Astrocyte of the hippocampus (primary cell): ENCODE measurements around the gene CPN1.
A peak's percentile ranks its signal among the peaks of the same experiment; 100 is the strongest.

Source experiments
- DNase-seq: peaks from one replicate; pipeline ENCODE4 v3.0.0; 2011; ENCODE audit warnings: low read depth, low spot score

The CPN1 gene

DNA sequence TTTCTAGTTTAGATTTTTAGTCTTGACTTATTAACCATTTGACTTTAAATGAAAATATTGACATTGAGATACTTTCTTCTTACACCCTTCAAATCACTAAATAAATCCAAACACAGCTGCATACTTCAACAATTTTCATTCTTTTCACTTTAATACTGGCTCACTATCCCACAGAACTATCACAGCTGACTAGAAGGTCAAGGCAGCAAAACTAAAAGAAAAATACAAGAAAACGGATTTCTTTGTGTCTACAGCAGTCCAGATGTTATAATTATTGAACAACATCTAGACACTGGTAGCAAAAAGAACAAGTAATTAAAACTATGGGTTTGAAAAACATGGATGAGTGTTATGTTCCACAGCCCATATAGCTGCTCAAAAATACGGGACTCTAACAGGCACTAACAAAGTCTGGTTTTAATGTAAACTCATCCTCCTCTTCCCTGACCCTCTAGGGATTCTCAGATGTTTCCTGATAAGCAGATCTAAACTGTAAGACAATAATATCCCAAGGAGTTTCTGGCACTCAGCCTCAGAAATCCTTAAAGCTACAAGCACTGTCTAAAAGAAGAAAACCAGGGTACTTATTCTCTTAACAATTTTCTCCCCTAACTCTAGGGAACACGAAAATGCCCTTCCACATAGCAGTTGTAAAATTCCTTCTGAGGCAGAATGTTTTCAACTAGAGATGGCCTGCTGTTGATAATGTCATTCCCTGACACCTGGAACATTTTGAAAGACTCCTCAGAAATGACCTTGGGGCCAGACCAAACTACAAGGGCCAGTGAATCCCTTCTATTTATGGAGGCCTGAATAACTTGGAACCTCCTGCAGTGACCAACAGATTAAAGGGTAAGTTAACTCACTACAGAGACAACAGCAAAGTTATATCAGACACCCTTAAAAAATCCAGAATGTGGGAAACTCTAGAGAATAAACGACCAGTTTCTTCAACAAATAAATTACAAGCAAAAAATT, 84.7 kb downstream of the CPN1 start:
- no peak for DNase-seq

DNA sequence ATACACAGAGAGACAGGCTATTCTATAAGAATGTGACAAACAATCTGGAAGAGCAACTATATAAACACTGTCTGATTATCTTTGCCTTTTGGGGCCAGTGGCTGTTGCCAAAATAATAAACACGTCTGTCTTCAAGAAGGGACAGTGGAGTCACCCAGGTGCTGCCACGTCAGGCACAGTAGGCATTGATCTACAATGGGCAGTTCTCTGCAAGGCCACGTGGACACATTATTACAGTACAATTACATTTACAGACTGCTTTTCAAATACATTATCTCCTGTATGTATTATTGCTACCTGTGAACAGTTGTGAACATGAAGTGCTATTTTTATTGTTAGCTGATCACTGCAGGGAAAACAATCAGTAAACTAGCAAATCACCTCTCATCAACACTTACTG, 86.0 kb downstream of the CPN1 start:
- no peak for DNase-seq

DNA sequence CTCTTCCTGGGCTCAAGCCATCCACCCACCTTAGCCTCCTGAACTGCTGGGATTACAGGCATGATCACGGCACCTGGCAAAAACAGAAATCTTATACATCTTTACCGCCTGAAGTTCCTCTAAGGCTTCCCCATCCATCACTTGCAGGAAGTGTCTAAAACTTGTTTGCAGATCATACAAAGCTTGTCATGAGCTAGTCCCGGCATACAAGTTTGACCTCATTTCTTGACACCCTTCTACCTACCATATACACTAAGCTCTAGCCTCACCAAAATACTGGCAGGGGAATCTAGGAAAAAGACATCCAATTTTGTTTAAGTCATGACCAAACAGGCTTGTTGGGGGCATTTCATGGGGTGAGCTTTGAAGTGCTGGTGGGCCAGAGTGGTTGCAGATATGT, 86.4 kb downstream of the CPN1 start:
- no peak for DNase-seq

DNA sequence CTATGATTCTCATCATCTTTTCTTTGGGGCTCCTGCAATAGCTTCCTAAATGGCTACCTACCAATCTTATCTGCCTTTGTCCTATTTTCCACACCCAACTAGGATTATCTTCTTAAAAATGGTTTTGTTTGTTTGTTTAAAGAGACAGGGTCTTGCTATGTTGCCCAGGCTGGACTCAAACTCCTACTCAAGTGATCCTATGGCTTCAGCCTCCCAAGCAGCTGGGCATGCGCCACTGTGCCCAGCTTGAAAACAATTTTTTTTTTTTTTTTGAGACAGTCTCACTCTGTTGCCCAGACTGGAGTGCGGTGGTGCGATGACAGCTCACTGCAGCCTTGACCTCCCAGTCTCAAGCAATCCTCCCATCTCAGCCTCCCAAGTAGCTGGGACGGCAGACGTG, 86.9 kb downstream of the CPN1 start:
- DNase-seq: no peak

DNA sequence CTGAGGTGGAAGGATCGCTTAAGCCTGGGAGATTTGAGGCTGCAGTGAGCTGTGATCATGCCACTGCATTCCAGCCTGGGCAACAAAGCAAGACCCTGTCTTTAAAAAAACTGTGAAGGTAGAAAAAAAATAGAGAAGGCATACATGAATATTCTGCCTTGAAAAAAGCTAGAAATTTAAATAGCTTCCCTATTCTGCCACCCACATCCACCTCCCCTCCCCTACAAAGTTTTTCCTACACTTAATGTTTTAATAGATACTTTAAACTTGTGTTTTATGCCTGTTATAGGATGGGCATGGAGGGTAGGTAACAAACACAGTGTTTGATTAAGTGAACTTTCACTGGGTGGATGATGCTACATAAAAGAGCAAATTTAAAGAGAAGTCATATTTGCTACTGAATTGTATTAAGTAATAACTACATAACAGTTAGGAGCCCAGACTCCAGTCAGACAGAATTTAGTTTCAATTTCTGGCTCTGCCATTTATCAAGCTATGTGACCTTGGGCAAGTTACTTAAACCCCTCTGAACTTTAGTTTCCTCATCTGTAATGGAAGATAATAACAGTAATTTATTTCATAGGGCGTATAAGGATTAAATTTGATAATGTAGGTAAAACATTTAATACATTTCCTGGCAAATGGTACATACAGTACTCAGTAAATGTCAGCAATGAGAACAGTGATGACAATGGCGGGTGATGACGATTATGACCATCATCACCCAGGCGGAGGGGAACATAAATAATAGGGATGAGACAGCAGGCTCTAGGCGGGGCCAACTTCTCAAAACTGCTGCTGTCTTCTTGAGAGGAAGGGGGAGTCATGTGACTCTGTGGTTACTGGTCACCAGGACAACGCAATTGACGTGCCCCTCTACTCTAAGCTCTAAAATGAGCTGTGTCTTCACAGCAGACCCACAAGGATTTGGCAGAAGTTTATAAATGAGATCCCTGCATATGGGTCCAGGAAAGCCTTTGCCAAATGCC, 87.7 kb downstream of the CPN1 start:
- DNase-seq: peak; percentile 79
